GM18517 (cell line): ENCODE results near the gene PYGL.
"Not testable (repeated sequence)": the region's sequence is repeated elsewhere in the genome, so short reads cannot be mapped to it uniquely, and the experiment has no call there.

Experiments
- ATAC-seq: cut with Tn5 transposase; IDR thresholded peaks from one replicate; pipeline ENCODE4 v1.9.1; 2021; ENCODE audit warnings: mild to moderate bottlenecking, moderate library complexity; ENCODE audit not compliant: unreplicated experiment

PYGL gene

GRCh38 chr14:50955373-50956043, 11.2 kb upstream of the PYGL start:
- no peak for ATAC-seq

- ATAC-seq, result no peak
Measured at GRCh38 chr14:50954811-50955372, 10.6 kb upstream of the PYGL start.

GRCh38 chr14:50953502-50953901, 9.2 kb upstream of the PYGL start:
- ATAC-seq, result no peak

- no peak for ATAC-seq
Measured at GRCh38 chr14:50951032-50951431, 6.7 kb upstream of the PYGL start.

GRCh38 chr14:50948205-50948604, 3.9 kb upstream of the PYGL start:
- no peak for ATAC-seq

- no peak for ATAC-seq
Measured at GRCh38 chr14:50947446-50947845, 3.2 kb upstream of the PYGL start.

- ATAC-seq, result no peak
Measured at GRCh38 chr14:50946234-50946935, 2.1 kb upstream of the PYGL start.

- no peak for ATAC-seq
Measured at GRCh38 chr14:50944647-50945413, 547 bp upstream of the PYGL start.

- no peak for ATAC-seq
Measured at GRCh38 chr14:50943261-50943942, 881 bp downstream of the PYGL start.

- not testable (repeated sequence) for ATAC-seq
Measured at GRCh38 chr14:50941638-50942037, 2.6 kb downstream of the PYGL start.

GRCh38 chr14:50941151-50941550, 3.1 kb downstream of the PYGL start:
- no peak for ATAC-seq

GRCh38 chr14:50937800-50938199, 6.5 kb downstream of the PYGL start:
- no peak for ATAC-seq

GRCh38 chr14:50937325-50937724, 7.0 kb downstream of the PYGL start:
- ATAC-seq, result no peak

GRCh38 chr14:50936882-50937281, 7.4 kb downstream of the PYGL start:
- ATAC-seq, result no peak

GRCh38 chr14:50936016-50936340, 8.3 kb downstream of the PYGL start:
- ATAC-seq, result no peak

GRCh38 chr14:50935126-50936015, 8.9 kb downstream of the PYGL start:
- ATAC-seq, result no peak

- no peak for ATAC-seq
Measured at GRCh38 chr14:50932592-50933495, 11.4 kb downstream of the PYGL start.

- no peak for ATAC-seq
Measured at GRCh38 chr14:50932156-50932555, 12.1 kb downstream of the PYGL start.

- no peak for ATAC-seq
Measured at GRCh38 chr14:50931559-50931958, 12.7 kb downstream of the PYGL start.
